NOMO-1 treated with DMSO at 0.1 percent for 48 hours (cell line): ENCODE results near the gene COIL.

Source experiments
- DNase-seq: peaks from one replicate; lab custom pipeline; 2025; ENCODE audit not compliant: unreplicated experiment; lab: John Stamatoyannopoulos, UW

The COIL gene

GRCh38 chr17:56910509-56911235, 50.2 kb downstream of the COIL start:
- no peak for DNase-seq

DNA sequence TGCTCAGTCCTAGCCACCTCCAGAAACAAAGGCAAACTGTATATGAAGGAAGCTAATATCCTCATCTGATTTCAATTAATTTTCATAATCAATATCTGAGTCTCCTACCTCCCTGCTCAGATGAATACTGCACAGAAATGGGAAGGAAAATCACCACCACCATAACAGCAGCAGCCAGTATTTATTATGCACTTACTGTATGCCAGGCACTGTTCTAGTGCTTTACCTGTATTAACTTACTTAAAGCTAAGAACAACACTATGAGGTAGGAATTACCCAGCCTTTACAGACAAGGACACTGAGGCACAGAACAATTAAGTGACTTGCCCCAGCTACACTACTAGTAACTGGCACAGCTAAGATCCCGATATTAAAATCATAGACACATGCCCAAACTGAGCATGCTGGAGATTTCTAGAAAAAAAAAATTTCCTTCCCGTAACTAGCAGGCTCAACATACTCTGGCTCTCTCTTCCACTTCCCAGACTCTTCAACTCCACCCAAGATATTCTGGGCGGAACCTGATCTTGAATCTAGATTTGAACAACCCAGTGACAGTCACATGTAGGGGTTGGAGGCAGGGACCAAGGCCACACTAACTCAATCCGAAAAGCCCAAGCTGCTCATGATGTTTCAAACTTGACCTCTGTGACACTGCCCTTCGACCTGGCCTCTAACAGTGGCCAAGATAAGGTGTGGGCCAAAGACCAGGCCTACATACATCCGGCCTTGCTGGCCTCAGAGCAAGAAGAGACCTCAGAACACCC, 50.9 kb downstream of the COIL start:
- no peak for DNase-seq

- DNase-seq, result peak; percentile 92
Observed at GRCh38 chr17:56908001-56908542, 52.8 kb downstream of the COIL start.

- no peak for DNase-seq
Observed at GRCh38 chr17:56903560-56903959, 57.3 kb downstream of the COIL start.

GRCh38 chr17:56902348-56902747, 58.5 kb downstream of the COIL start:
- no peak for DNase-seq

GRCh38 chr17:56899403-56899802, 61.4 kb downstream of the COIL start:
- no peak for DNase-seq

- DNase-seq, result no peak
Observed at GRCh38 chr17:56898874-56899273, 62.0 kb downstream of the COIL start.

DNA sequence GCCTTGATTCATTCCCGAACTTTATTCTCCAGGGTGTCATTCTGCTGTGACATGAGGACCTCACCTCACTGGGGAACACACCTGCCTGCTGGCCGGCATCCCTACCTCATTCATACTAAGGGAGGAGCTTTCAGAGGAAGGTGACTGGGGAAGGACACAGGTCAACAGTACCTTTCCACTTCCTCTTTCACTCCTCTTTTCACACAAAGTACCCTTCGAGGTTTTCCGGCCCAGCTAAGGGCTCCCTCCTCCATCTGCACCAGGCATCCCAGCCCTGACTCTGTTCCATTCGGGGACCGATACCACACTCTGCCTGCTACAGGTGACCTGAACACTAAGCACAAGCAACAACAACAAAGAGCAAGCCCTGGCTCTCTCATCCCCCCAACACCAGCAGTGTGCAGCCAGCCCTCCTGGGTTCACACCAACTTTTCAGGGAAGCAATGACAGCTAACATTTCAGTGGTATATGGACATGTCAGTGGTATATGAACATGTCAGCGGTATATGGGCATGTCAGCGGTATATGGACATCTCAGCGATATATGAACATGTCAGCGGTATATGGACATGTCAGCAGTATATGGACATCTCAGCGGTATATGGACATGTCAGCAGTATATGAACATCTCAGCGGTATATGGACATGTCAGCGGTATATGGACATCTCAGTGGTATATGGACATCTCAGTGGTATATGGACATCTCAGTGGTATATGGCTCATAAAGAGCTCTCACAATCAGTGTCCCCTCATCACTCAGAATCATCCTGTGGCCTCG, 63.0 kb downstream of the COIL start:
- no peak for DNase-seq

DNA sequence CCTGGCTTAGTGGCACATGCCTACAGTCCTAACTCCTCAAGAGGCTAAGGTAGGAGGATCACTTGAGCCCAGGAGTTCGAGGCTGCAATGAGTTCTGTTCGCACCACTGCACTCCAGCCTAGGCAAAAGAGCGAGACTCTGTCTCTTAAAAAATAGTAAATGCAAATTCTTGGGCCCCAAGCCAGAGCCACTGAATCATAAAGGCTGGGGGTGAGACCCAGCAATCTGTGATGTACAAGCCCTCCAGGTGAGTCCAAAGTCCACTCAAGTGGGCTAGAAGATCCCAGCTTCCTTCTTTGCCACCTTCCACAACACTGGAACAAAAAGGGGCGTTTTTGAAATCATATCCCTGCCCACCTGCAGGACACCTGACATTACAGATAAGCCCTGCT, 63.9 kb downstream of the COIL start:
- DNase-seq, result no peak

DNA sequence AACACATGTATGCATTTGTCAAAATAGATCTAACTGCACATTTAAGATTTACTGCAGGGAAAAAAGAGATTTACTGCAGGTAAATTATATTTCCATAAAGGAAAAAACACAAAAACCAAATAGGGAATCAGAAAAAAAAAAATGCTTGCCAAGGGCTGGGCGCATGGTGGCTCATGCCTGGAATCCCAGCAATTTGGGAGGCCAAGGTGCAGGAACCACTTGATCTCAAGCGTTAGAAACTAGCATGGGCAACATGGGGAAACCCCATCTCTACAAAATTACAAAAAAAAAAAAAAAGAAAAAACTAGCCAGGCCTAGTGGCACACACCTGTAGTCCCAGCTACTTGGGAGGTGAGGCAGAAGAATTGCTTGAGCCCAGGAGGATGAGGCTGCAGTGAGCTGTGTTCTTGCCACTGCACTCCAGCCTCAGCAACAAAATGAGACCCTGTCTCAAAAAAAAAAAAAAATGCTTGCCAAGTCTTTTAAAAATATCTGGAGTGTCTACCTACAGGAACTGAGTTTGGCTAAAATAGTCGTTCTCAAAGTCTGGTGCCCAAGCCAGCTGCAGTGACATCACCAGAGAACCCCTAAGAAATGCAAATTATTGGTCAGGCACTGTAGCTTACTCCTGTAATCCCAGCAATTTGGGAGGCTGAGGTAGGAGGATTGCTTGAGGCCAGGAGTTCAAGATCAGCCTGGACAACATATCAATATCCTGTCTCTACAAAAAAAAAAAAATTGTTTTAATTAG, 64.5 kb downstream of the COIL start:
- no peak for DNase-seq

DNA sequence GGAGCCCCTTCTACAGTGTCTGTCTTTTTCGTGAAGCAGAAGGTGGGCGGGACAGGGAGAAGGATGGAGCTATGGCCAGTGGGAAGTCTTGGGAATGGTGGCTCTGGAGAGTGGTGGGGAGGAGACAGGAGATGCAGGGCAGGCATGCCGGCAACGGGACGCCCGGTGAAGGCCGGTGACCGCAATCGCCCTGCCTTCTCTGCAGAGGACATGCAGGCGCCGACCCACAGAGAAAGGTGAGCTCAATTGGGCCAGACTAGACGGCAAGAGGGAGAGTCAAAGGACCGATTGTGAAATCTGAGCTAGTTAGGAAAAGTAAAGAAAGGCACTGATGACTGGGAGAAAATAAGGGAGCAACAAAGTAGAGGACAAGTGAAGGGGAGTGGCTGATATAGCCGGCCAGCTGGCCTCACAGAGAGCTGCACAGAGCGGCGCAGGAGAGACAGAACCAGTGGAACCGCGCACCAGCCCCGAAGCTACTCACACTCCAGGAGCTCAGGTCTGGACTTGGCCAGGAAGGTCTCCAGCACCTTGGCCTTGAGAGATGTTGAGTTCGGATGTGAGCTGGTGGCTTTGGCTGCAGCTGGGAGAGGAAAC, 65.9 kb downstream of the COIL start:
- DNase-seq, result no peak

DNA sequence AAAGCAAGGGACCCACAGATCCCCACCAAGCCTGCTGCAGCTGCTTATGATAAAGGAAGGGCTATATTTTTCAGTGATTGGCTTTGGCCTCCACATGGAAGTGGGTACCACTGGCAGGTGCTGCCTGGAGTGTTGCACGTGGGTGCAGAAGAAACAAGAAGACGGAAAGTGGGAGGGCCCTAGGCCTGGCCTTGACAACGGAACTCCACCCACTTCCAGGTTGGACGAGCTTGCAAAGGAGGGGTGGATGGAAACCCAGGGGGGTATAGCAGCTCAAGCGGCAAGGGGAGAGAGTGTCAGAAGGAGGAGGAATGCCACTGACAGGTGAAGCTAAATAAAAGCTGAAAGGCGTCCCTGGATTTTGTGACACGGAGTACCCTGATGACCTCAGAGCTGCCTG, 67.3 kb downstream of the COIL start:
- DNase-seq, result no peak

GRCh38 chr17:56892333-56892732, 68.5 kb downstream of the COIL start:
- DNase-seq, result no peak

DNA sequence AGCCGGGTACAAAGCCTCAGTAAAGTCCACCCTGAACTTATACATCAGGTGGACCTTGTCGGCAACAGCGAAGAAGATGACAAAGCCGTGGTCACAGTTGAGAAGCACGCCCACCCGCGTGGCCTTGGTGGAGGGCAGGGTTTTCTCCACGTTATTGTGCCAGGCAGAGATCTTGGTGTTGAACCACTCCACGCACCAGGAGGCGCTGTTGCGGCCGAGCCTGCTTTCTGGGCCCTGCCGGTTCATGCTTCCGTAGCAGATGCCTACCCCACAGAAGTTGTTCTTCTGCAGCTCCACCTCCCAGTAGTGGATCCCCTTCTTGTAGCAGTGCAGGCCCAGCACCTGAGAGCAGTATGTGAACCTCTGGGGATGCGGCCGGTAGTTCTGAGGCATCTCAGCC, 69.1 kb downstream of the COIL start:
- no peak for DNase-seq

DNA sequence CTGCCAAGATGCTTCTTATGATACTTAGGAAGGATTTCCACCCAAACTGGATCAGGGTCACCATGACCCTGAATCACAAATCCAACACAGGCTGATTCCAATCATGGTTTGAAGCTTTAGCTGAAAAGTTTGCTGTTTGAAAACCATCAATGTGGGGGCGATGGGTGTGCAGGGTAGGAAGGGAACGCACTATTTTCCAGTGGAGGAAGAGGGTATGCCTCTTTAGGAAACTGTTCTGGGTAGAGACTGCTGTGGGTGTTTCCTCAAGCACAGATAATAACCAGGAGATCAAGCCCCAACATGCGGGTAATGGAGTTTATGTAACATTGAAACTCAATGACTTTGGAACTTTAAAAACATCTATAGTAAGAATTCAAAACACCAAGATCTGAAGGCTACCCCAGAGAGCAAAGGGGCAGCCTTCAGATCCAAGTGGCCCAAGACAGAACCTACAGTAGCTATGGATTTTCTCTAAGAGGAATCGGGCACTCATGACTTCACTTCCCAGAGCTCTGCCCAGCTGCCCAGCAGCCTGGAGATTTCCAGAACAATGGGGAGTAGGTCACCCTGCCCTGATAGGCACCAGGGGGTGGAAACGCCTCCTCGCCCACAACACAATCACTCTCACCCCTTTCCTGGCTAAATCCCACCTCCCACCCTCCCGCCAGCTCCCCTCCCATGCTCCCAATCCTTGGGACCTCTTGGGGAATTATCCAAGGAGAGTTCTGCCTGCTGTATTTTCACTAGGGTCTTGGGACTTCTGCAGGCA, 69.8 kb downstream of the COIL start:
- no peak for DNase-seq

DNA sequence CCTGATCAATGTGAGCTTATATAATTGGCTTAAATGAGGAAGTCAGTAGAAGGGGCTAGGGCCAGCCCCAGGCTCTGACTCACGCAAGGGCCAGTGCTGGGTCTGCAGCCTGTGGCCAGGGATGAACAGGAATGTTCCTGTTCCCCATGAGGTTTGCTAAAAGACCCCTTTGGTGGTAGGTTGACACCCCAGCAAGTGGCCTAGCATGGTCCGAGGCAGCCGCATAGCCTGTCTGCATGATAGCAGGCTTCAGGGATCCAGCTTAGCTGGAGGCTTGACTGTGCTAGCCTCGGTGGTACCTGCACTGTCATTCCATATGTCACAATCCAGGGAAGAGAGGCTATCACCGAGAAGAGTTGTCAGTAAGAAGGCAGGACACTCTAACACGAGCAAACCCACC, 70.5 kb downstream of the COIL start:
- no peak for DNase-seq
